Hepatocyte (in vitro differentiated cells): ENCODE measurements around the gene UPF2. TPM values are rescaled to one million over a fixed set of nuclear protein-coding genes. Genes with fewer than 3 reads are reported as not detected.

Experiments
- DNase-seq: peaks from one replicate; pipeline ENCODE4 v3.0.0-alpha.2; 2016; ENCODE audit warnings: low spot score
- H2AFZ ChIP-seq: fragments of 200-600 bp; sonication (generic); 2 replicates; pipeline ENCODE4 v1.6.0; 2016; ENCODE audit warnings: antibody characterized with exemption, mild to moderate bottlenecking
- H3K27ac ChIP-seq: fragments of 200-600 bp; sonication (generic); 2 replicates; pipeline ENCODE4 v1.5.1; 2016; ENCODE audit warnings: mild to moderate bottlenecking
- H3K27me3 ChIP-seq: fragments of 200-600 bp; sonication (generic); 2 replicates; pipeline ENCODE4 v1.6.1; 2016
- H3K36me3 ChIP-seq: fragments of 200-600 bp; sonication (generic); replicated peaks from 2 replicates; pipeline ENCODE4 v1.5.1; 2016; ENCODE audit warnings: low read depth; ENCODE audit not compliant: insufficient read depth
- H3K4me1 ChIP-seq: fragments of 200-600 bp; sonication (generic); 2 replicates; pipeline ENCODE4 v1.5.1; 2016; ENCODE audit warnings: mild to moderate bottlenecking, moderate library complexity; ENCODE audit not compliant: insufficient read depth
- H3K4me2 ChIP-seq: fragments of 200-600 bp; sonication (generic); 2 replicates; pipeline ENCODE4 v1.6.0; 2016
- H3K4me3 ChIP-seq: fragments of 200-600 bp; sonication (generic); 2 replicates; pipeline ENCODE4 v1.5.1; 2016; ENCODE audit warnings: mild to moderate bottlenecking
- H3K79me2 ChIP-seq: fragments of 200-600 bp; sonication (generic); 2 replicates; pipeline ENCODE4 v1.6.0; 2017; ENCODE audit warnings: mild to moderate bottlenecking
- H3K9me2 ChIP-seq: fragments of 200-600 bp; sonication (generic); replicated peaks from 2 replicates; pipeline ENCODE4 v1.6.0; 2017; ENCODE audit warnings: mild to moderate bottlenecking; ENCODE audit not compliant: insufficient read depth
- H3K9me3 ChIP-seq: fragments of 200-600 bp; sonication (generic); 2 replicates; pipeline ENCODE4 v1.5.1; 2016; ENCODE audit warnings: low read depth, mild to moderate bottlenecking
- H4K20me1 ChIP-seq: fragments of 200-600 bp; sonication (generic); 2 replicates; pipeline ENCODE4 v1.6.0; 2016; ENCODE audit warnings: mild to moderate bottlenecking; ENCODE audit not compliant: insufficient read depth, poor library complexity, severe bottlenecking
- EZH2 ChIP-seq: fragments of 200-600 bp; sonication (generic); IDR thresholded peaks from 2 replicates; pipeline ENCODE4 v1.6.1; 2016; ENCODE audit warnings: antibody characterized with exemption, mild to moderate bottlenecking, borderline replicate concordance
- EZH2phosphoT487 ChIP-seq: fragments of 200-600 bp; sonication (generic); IDR thresholded peaks from one replicate; pipeline ENCODE4 v1.6.1; 2018; ENCODE audit warnings: antibody characterized with exemption, mild to moderate bottlenecking, low read depth, moderate library complexity; ENCODE audit not compliant: unreplicated experiment, severe bottlenecking
- WGBS: methylation state at CpG from one replicate; pipeline ENCODE4 v1.1.6; 2016; ENCODE audit warnings: low lambda C conversion rate; ENCODE audit errors: missing lambda C conversion rate; 5-methylcytosine and 5-hydroxymethylcytosine counted together
- polyA plus RNA-seq: library from polyadenylated mRNA; unstranded; fragments of >200 nt; fragmentation: Nextera tagmentation; extraction: Ambion mirVana; gene quantifications from 2 replicates; pipeline ENCODE4 v1.2.1, GENCODE V29; 2016
- total RNA-seq: library from RNA; depleted of rRNA; stranded (reverse); fragments of >200 nt; gene quantifications from 2 replicates; pipeline ENCODE4 v1.2.3, GENCODE V29; 2014
- TF ChIP-seq, protein P1 (sequence below): fragments of 200-600 bp; sonication (generic); IDR thresholded peaks from 2 replicates; pipeline ENCODE4 v1.5.1; 2016; ENCODE audit warnings: antibody characterized with exemption, mild to moderate bottlenecking; ENCODE audit not compliant: poor library complexity

Gene UPF2
- total and polyA plus RNA-seq, 2 experiments from 2014 or later = 12.3 to 14.5 TPM

DNA sequence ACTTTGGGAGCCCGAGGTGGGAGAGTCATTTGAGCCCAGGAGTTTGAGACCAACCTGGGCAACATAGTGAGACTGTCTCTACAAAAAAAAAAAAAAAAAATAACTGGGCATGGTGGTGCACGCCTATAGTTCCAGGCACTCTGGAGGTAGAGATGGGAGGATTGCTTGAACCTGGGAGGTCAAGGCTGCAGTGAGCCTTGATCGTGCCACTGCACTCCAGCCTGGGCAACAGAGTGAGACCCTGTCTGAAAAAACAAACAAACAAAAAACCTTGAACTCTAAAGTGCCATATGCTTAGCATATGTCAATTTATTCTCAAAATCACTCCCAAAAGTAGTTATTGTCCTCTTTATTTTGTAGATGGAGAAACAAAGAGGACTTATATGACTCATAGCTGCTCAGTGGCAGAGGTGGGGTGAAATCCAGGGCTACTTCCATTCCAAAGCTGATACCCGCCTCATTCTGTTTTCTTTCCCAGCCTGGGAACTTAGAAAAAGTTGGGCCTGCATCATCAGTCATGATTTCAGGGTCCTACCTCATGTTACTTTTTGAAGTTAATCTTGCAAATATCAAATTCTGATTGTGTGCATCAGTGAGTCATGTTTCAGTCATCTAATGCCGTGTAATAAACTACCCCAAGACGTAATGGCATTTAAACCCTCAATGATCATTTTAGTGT, 39.4 kb upstream of the UPF2 start:
- H3K79me2 ChIP-seq = peaks cover 7% of the 10 kb centered on the region

DNA sequence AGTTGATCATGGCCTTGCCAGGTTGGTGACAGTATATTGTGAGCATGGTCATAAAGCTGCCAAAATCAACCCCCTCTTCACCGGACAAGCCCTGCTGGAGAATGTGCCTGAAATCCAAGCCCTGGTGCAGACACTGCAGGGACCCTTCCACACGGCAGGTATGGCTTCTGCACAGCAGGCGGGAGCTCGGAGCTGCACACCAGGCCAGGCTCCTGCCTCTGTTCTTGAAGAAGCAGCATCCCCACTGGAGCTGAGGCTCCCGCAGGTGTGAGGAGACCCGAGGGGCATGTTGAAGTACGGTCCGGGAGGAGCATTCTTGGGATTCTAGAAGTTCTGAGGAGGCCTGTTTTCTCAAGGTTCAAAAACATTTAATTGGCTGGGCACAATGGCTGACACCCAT, 38.9 kb upstream of the UPF2 start:
- Histone ChIP-seq H3K36me3 (no peaks in the 10 kb centered on the region), H3K9me2 (no peaks in the 10 kb centered on the region), H3K79me2 (peaks cover 7% of the 10 kb centered on the region), H3K4me1 (no peaks in the 10 kb centered on the region), H2AFZ (no peak overlapping the region), H3K9me3 (no peaks in the 10 kb centered on the region), H3K27ac (no peak overlapping the region), H4K20me1 (no peaks in the 10 kb centered on the region), H3K4me3 (no peak overlapping the region), H3K27me3 (no peaks in the 10 kb centered on the region), H3K4me2 (no peak overlapping the region)
- 86% methylated on average over 8 of the region's 8 CpGs for WGBS
- DNase-seq = no peak
- no peak for TF ChIP-seq EZH2phosphoT487
- TF ChIP-seq, protein P1, sequence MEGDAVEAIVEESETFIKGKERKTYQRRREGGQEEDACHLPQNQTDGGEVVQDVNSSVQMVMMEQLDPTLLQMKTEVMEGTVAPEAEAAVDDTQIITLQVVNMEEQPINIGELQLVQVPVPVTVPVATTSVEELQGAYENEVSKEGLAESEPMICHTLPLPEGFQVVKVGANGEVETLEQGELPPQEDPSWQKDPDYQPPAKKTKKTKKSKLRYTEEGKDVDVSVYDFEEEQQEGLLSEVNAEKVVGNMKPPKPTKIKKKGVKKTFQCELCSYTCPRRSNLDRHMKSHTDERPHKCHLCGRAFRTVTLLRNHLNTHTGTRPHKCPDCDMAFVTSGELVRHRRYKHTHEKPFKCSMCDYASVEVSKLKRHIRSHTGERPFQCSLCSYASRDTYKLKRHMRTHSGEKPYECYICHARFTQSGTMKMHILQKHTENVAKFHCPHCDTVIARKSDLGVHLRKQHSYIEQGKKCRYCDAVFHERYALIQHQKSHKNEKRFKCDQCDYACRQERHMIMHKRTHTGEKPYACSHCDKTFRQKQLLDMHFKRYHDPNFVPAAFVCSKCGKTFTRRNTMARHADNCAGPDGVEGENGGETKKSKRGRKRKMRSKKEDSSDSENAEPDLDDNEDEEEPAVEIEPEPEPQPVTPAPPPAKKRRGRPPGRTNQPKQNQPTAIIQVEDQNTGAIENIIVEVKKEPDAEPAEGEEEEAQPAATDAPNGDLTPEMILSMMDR = no peak
- TF ChIP-seq EZH2 = no peak

More for the DNA sequence above, 39.4 kb upstream of the UPF2 start:
- no peak for TF ChIP-seq EZH2phosphoT487
- TF ChIP-seq EZH2 = no peak
- TF ChIP-seq, protein P1 = no peak
- Histone ChIP-seq H3K27ac (no peak overlapping the region), H3K36me3 (no peaks in the 10 kb centered on the region), H3K4me1 (no peaks in the 10 kb centered on the region), H4K20me1 (no peaks in the 10 kb centered on the region), H3K9me3 (no peaks in the 10 kb centered on the region), H2AFZ (no peak overlapping the region), H3K9me2 (no peaks in the 10 kb centered on the region), H3K4me3 (no peak overlapping the region), H3K27me3 (no peaks in the 10 kb centered on the region), H3K4me2 (no peak overlapping the region)
- no peak for DNase-seq
- WGBS = 90% methylated on average over 6 of the region's 6 CpGs

DNA sequence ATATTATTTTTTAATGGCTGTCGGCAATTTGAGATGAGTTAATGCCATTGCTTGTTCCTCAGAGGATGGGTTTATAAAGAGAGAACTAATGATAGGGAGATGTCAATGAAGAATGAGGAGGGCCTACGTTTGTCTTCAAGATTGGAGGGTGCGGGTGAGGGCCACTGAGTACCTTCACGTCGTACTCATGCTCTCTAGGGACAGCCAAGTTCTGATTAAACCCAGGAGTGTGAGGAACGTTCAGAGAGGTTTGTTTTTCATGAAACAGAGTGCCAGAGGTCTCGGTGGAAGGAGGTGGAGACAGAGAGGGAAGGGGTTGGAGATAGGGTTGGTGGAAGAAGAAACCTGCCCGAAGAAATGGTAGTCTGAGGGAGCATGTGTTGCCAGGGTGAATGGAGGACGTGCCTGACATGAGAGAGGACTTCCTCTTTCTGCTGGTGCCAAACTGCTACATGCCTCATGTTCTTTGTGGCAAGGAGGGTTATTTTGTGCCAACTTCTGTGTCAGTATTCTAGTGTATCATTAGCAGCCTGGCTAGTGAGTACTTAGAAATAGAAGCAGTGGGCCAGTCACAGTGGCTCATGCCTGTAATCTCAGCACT, 35.1 kb upstream of the UPF2 start:
- H3K36me3 ChIP-seq = no peaks in the 10 kb centered on the region
- no peaks in the 10 kb centered on the region for H3K9me3 ChIP-seq
- no peak overlapping the region for H3K4me3 ChIP-seq
- TF ChIP-seq, protein P1 = no peak
- no peaks in the 10 kb centered on the region for H3K9me2 ChIP-seq
- H3K4me1 ChIP-seq = no peaks in the 10 kb centered on the region
- no peaks in the 10 kb centered on the region for H4K20me1 ChIP-seq
- peaks cover 7% of the 10 kb centered on the region for H3K79me2 ChIP-seq
- no peak overlapping the region for H3K27ac ChIP-seq
- DNase-seq = no peak
- 86% methylated on average over 9 of the region's 9 CpGs for WGBS
- no peak overlapping the region for H3K4me2 ChIP-seq
- no peaks in the 10 kb centered on the region for H3K27me3 ChIP-seq
- H2AFZ ChIP-seq = no peak overlapping the region
